CD4-positive, alpha-beta T cell treated with Interleukin-17A for 4 hours (primary cell): ENCODE results near the gene SHISA5.
A peak's percentile ranks its signal among the peaks of the same experiment; 100 is the strongest.

Experiments
- DNase-seq: peaks from one replicate; pipeline ENCODE4 v3.0.0-alpha.2; 2020; ENCODE audit warnings: mixed read lengths

SHISA5 gene

DNA sequence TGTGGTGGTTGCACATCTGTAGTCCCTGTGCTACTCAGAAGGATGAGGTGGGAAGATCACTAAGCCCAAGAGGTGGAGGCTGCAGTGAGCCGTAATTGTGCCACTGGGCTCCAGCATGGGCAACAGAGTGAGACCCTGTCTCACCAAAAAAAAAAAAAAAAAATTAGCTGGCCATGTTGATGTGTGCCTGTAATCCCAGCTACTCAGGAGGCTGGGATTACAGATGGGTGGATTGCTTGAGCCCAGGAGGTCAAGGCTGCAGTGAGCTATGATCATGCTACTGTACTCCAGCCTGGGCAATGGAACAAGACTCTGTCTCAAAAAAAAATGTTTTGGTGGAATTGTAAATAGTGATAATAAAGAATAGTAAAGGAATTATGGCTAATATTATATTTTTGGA lies 47.5 kb downstream of the SHISA5 start:
- DNase-seq = no peak

DNA sequence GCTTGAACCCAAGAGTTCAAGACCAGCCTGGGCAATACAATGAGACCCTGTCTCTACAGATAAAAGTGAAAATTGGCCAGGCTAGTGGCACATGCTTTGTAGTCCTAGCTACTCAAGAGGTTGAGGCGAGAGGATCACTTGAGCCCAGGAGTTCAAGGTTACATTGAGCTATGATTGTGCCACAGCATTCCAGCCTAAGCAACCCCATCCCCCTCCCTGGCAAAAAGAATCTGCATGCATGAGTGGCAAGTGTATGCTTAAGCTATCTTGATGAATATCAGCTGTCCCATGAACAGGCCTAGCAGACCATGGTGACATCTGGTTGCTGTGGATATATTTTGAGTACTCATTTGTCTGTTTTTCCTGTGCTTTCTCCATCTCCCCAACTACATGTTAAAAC lies 52.7 kb downstream of the SHISA5 start:
- DNase-seq = no peak

DNA sequence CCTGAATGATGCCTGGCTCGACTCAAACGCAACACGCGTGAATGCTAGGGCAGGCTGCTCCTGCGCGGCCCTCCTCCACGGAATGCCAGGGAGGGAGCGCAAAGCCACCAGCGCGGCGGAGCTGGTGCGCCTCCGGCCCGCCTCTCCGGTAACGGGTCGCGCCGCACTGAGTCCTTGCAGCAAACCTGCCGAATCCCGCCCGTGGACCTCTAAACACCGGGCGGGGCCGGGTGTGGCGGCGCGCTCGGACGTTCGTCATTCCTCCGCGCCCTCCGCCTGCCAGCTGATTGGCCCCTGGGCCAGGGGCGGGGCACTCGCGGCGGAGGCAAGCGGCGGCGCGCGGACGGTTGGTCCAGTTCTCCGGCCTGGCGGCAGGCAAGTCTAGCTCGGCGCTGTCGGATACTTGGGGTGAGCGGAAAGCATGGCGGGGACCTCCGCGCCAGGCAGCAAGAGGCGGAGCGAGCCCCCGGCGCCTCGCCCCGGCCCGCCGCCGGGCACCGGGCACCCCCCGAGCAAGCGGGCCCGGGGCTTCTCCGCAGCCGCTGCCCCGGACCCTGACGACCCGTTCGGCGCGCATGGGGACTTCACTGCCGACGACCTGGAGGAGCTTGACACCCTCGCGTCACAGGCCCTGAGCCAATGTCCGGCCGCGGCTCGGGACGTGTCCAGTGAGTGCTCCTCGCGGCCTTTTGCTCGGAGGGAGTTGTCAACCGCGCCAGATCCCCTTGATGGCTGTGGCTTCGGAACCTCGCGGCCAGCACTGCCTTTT lies 57.4 kb downstream of the SHISA5 start, which contains the start of gene ATRIP:
Gene ATRIP (plus strand): TSS at position 313 of the 769 bp plus-strand sequence. CDS start 109 bp downstream, at position 422.
- peak; percentile 87 for DNase-seq

- no peak for DNase-seq
Observed at GRCh38 chr3:48446043-48446424, 57.9 kb downstream of the SHISA5 start.

- no peak for DNase-seq
Observed at GRCh38 chr3:48445277-48445882, 58.6 kb downstream of the SHISA5 start.

- no peak for DNase-seq
Observed at GRCh38 chr3:48441940-48442339, 62.0 kb downstream of the SHISA5 start.

- peak; percentile 23 for DNase-seq
Observed at GRCh38 chr3:48440590-48440958, 63.4 kb downstream of the SHISA5 start.

- peak; percentile 98 for DNase-seq
Observed at GRCh38 chr3:48439820-48440589, 64.0 kb downstream of the SHISA5 start, which contains the start of the genes CCDC51 and TMA7. Gene CCDC51, minus strand, starts transcription at chr3:48440119. Its CDS starts 4,991 bp downstream, at chr3:48435128. Gene TMA7, plus strand, starts transcription at chr3:48440257. Its CDS starts 40 bp downstream, at chr3:48440297.

- DNase-seq = no peak
Observed at GRCh38 chr3:48437812-48438211, 66.2 kb downstream of the SHISA5 start.

DNA sequence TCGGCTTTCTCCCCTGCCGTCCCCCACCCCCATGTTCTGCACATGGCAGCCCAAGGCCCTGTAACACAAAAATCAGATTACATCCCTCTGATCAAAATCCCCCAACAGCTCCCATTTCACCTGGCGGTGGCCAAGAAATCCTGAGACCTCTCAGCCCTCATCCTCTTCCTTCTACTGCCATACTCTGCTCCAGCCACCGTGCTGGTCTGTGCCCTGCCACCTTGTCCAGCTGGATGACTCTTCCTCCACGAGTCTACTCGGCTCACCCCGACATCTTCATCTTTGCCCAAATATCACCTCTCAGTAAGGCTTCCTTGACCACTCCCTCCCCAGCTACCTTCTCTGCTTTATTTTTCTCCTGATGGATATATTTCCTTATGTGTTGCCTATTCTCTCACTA lies 67.1 kb downstream of the SHISA5 start:
- DNase-seq = no peak

GRCh38 chr3:48436477-48436787 lies 67.5 kb downstream of the SHISA5 start:
- no peak for DNase-seq

DNA sequence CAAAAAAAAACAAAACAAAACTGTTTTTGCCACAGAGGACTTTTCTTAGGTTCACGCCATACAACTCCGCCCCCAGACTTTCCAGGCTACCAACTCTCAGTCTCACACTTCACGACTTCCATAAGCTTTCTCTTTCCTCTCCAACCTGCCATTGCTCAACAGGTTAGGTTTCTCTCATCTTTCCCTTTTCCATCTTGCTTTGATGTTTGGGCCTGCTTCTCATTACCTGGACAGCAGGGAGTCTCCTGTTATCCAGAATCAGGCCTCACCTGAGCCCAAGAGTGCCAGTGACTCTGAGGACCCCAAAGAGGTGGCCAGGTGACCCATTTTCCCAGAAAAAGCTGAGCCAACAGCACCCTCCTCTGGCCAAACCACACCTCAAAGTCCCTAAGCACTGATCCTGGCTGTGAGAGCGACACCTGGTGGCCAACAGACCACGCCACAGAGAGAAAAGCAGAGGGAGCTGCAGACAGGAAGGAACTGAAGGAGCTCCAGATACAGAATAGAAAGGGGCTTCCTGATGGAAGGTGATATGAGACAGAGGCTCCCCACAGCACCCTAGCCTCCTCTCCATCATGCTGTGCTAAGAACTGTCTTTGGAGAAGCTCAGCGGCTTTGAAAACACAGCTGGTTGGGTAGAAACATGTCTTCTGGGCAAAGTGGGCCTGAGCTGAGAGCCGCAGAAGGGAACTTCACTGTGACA lies 68.0 kb downstream of the SHISA5 start:
- peak; percentile 92 for DNase-seq

DNA sequence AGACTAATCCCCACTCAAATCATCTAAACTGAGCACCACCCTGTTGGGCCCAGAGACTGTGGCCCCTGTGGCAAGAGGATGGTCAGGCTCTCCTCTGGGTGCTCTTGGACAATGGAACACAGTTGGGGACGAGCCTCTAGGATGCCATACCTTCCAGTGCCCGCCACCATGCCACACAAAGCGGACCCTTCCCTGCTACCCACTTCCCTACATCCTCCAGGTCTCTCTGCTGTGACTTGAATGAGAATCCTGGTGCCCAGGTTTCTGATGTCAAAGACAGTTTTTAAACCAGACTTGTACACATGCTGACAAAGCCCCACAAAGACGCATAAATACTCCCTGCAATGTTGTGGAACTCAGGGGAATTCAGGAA lies 68.8 kb downstream of the SHISA5 start:
- no peak for DNase-seq

DNA sequence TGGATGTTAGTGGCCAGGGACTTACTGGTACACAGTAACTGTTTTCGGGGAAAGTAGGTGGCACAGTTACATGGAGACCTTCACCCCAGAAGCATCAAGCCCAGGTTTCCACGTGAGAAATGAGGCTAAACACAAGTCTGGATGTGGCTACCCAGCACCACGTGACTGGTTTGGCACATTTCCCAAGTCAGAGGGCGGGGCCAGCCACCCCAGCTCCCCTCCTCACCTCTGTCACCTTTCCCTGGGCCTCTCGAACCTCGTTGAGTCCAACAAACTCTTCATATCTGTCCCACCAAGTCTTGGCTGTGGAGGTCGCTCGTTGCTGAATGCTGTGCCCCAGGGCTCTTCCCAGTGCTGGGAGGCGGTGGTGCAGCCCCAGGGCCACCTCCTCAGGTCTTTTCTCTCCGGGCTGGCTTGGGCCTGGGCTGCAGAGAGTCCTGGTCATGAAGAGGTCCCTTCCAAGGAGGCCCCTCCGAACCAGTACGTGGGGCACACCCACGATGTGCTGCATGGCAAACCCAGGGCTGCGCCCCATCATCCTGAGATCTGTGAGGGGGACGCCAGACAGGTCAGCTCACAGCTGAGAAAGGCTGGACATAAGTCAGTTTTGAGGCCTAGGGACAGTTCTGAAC lies 69.3 kb downstream of the SHISA5 start:
- DNase-seq = peak; percentile 34

- DNase-seq = no peak
Observed at GRCh38 chr3:48433472-48434118, 70.4 kb downstream of the SHISA5 start.

DNA sequence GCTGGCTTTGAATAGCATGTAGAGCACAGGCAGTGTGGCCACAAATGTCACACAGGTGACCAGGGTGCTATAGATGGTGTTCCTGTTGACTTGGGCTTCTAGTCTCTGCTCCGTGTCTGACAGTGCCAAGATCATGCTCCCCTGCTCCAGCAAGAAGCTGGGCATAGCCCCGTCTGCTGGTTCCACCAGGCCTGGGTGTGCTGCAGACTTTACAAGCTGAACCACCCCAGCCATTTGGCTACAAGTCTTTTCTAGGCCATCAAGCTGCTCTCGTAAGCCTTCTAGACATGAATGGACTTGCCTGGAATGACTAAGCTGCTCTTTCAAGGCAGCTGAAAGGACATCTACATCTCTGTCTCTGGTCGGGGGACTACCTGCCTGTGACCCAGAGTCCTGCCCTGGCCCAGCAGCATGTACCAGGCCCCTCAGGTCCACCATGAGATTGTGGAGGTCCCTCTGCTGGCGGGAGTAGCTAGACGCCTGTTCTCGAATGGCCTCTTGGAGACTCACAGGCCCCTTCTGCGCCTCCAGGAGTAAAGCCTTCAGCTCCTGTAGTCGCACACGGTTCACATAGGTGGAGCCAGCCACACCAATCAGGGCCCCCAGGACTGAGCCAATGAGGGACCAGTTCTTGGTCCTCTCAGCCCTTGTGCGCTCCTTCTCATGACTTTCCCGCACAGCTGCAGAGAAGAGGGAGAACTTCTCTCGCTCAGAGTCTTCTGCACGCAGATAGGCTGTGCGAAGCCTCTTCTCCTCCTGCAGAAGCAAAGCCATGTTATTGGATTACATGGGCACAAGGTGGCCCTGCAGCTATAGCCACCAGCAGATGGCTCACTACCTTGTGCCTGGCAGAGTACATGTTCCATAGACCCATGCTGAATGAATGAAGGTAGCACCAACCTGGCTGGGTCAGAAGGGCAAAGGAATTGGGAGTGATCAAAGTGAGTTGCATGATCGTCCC lies 71.3 kb downstream of the SHISA5 start:
- DNase-seq = no peak

GRCh38 chr3:48431224-48432029 lies 72.5 kb downstream of the SHISA5 start:
- no peak for DNase-seq

GRCh38 chr3:48430708-48431101 lies 73.3 kb downstream of the SHISA5 start:
- DNase-seq = no peak

DNA sequence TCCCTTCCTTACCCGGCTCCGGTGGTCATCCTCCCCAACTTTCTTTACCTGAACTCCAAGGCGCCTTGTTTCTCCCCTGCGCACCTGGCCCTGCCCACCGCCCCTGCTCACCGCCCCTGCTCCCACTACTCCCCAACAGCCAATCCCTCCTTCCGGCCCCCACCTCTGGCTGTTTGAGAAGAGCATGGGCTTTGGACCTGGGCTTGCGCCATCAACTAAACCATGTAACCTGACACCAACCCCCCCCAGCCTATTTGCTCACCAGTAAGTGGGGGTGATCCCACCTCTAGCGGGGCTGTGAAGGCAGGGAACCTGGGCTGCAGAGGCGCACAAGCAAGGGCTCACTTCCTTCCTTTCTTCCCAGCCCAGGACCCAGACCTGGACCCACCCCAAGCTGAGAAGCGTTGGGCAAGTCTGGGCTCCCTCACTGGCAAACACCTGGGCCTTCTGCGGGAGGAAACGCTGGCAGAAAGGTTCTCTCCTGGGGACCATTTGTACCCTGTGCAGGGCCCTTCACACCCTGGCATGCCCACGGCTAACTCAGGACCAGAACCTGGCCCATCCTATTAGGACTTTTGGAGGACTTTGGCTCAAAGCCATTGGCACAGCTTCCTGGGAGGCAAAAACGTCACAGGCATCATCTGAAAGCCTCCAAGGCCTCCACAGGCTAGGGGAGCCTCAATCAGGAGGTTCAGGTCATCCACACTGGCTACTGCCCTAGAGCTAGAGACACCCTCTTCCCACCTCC lies 73.8 kb downstream of the SHISA5 start, which contains the start of gene PLXNB1:
Gene PLXNB1 (minus strand): TSS at position 127 of the 748 bp plus-strand sequence. CDS start 5,475 bp downstream, outside the sequence.
- DNase-seq = peak; percentile 42
